Measurements from ENCODE around the gene PRSS37.

DNA sequence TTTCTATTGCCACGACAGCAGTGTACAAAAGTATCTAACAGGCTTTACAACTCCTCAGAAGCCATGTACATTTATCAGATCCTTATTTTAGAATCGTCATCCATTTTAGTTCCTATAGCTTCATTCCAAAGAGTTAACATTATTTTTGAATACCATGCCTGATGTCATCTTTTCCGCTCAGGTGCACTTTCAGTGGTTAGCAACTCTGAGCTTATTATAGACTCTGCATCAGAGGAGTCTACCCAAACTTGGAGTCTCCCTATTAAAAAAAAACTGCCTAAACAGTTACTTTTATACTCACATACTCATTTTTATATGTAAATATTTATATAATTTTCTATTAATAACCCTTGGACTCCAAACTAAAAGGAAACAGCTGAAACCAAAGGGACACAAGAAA lies 31.6 kb upstream of the PRSS37 start:
- TF ChIP-seq POLR2A (IDR thresholded peaks at IDR 0.05) = no peak
- TF ChIP-seq, protein P1, sequence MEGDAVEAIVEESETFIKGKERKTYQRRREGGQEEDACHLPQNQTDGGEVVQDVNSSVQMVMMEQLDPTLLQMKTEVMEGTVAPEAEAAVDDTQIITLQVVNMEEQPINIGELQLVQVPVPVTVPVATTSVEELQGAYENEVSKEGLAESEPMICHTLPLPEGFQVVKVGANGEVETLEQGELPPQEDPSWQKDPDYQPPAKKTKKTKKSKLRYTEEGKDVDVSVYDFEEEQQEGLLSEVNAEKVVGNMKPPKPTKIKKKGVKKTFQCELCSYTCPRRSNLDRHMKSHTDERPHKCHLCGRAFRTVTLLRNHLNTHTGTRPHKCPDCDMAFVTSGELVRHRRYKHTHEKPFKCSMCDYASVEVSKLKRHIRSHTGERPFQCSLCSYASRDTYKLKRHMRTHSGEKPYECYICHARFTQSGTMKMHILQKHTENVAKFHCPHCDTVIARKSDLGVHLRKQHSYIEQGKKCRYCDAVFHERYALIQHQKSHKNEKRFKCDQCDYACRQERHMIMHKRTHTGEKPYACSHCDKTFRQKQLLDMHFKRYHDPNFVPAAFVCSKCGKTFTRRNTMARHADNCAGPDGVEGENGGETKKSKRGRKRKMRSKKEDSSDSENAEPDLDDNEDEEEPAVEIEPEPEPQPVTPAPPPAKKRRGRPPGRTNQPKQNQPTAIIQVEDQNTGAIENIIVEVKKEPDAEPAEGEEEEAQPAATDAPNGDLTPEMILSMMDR (IDR thresholded peaks at IDR 0.05) = no peak
